Gastroesophageal sphincter (tissue), 4 donors: ENCODE measurements around the gene CRABP2. TPM values are rescaled to one million over a fixed set of nuclear protein-coding genes. Genes with fewer than 3 reads are reported as not detected.

ENCODE experiments used
- ATAC-seq: fragments of 150-250 bp; one replicate; pipeline ENCODE4 v1.9.1; 2016; ENCODE audit warnings: mild to moderate bottlenecking, moderate library complexity
- H3K27ac ChIP-seq, 4 donors: fragments of 200-600 bp; sonication (generic) in 3 of 4; 1 replicate in 3 of 4; 2 replicates in 1 of 4; pipeline ENCODE4 v1.5.1; 2016 to 2019
- H3K27me3 ChIP-seq: fragments of 200-600 bp; sonication (generic); one replicate; pipeline ENCODE4 v1.5.1; 2019
- H3K36me3 ChIP-seq, 2 donors: fragments of 200-600 bp; sonication (generic); one replicate each; pipeline ENCODE4 v1.5.1; 2019; ENCODE audit warnings: control low read depth in 1 of 2
- H3K4me1 ChIP-seq, 3 donors: fragments of 200-600 bp; sonication (generic); 1 replicate in 2 of 3; 2 replicates in 1 of 3; pipeline ENCODE4 v1.5.1; 2016 to 2019; ENCODE audit warnings: control low read depth in 2 of 3
- H3K4me3 ChIP-seq, 2 donors: fragments of 200-600 bp; sonication (generic); one replicate each; pipeline ENCODE4 v1.5.1; 2019; ENCODE audit warnings: mild to moderate bottlenecking in 1 of 2, moderate library complexity in 1 of 2
- H3K9me3 ChIP-seq, 3 donors: fragments of 200-600 bp; sonication (generic); one replicate each; pipeline ENCODE4 v1.5.1; 2017 to 2019; ENCODE audit warnings: control low read depth in 2 of 3
- CTCF ChIP-seq, 4 experiments: fragments of 200-600 bp in 2 of 4; fragments of 450-650 bp in 2 of 4; sonication (generic) in 1 of 4; IDR thresholded peaks; one replicate each; pipeline ENCODE4 v1.5.1; 2017 to 2019; ENCODE audit warnings: antibody characterized with exemption in 4 of 4, mild to moderate bottlenecking in 2 of 4, moderate library complexity in 2 of 4
- EP300 ChIP-seq: sonication (generic); formaldehyde crosslinking; IDR thresholded peaks from one replicate; pipeline ENCODE4 v1.6.1; 2017; ENCODE audit warnings: antibody characterized with exemption, mild to moderate bottlenecking
- POLR2A ChIP-seq, 2 donors: fragments of 450-650 bp; IDR thresholded peaks; one replicate each; pipeline ENCODE4 v1.6.1; 2017; ENCODE audit warnings: antibody characterized with exemption in 2 of 2, mild to moderate bottlenecking in 2 of 2, moderate library complexity in 1 of 2
- POLR2AphosphoS5 ChIP-seq: sonication (generic); formaldehyde crosslinking; IDR thresholded peaks from one replicate; pipeline ENCODE4 v1.6.1; 2017; ENCODE audit warnings: antibody characterized with exemption
- WGBS, 2 donors: methylation state at CpG; one replicate each; pipeline ENCODE4 v1.1.5; 2018; ENCODE audit warnings: low coverage in 1 of 2; 5-methylcytosine and 5-hydroxymethylcytosine counted together
- total RNA-seq, 4 donors: library from RNA; depleted of rRNA; stranded (reverse); fragments of >200 nt; gene quantifications; one replicate each; pipeline ENCODE4 v1.1.0, GENCODE V29; 2016

CRABP2 gene
- total RNA-seq, 4 donors from 2014 or later, result 0.54 to 36.7 (median 6.0) TPM

GRCh38 chr1:156684227-156684782 lies 21.1 kb downstream of the CRABP2 start:
- no peaks in the 10 kb centered on the region for H3K9me3 ChIP-seq
- no peak for ATAC-seq
- H3K27me3 ChIP-seq, result peaks cover 90% of the 10 kb centered on the region
- TF ChIP-seq POLR2AphosphoS5 (no peak), POLR2A (IDR thresholded peaks at IDR 0.05) (no peak), EP300 (no peak), CTCF (IDR thresholded peaks at IDR 0.05) (no peak)
- WGBS, 2 donors, result 69% methylated on average over 2 of the region's 5 CpGs; no CpG with 5 or more reads in 1 of the 2 donors
- no peak overlapping the region for H3K4me3 ChIP-seq
- H3K36me3 ChIP-seq, result no peaks in the 10 kb centered on the region
- H3K4me1 ChIP-seq, result peaks cover 0 to 3% (median 2%) of the 10 kb centered on the region in 3 donors
- no peak overlapping the region for H3K27ac ChIP-seq

GRCh38 chr1:156682166-156682890 lies 23.1 kb downstream of the CRABP2 start:
- 73 to 80% methylated on average over 2 to 3 of the region's 5 CpGs for WGBS, 2 donors
- no peak for ATAC-seq
- H3K4me3 ChIP-seq, result no peak overlapping the region
- H3K27me3 ChIP-seq, result peaks cover 90% of the 10 kb centered on the region
- H3K27ac ChIP-seq, result no peak overlapping the region
- no peaks in the 10 kb centered on the region for H3K9me3 ChIP-seq
- peaks cover 0 to 10% (median 0%) of the 10 kb centered on the region in 3 donors for H3K4me1 ChIP-seq
- TF ChIP-seq POLR2AphosphoS5 (no peak), POLR2A (IDR thresholded peaks at IDR 0.05) (no peak), CTCF (IDR thresholded peaks at IDR 0.05) (no peak), EP300 (no peak)
- no peaks in the 10 kb centered on the region for H3K36me3 ChIP-seq

GRCh38 chr1:156681196-156681960 lies 24.0 kb downstream of the CRABP2 start:
- Histone ChIP-seq H3K9me3 (no peaks in the 10 kb centered on the region), H3K27ac (no peak overlapping the region), H3K36me3 (no peaks in the 10 kb centered on the region), H3K4me1 (peaks cover 0 to 20% (median 5%) of the 10 kb centered on the region in 3 donors), H3K4me3 (no peak overlapping the region), H3K27me3 (peaks cover 93% of the 10 kb centered on the region)
- WGBS, 2 donors, result 47% methylated on average over 3 of the region's 8 CpGs; no CpG with 5 or more reads in 1 of the 2 donors
- ATAC-seq, result no peak
- no peak for TF ChIP-seq POLR2A (IDR thresholded peaks at IDR 0.05)
- no peak for TF ChIP-seq POLR2AphosphoS5
- TF ChIP-seq EP300, result no peak
- TF ChIP-seq CTCF (IDR thresholded peaks at IDR 0.05), result no peak

GRCh38 chr1:156680056-156680455 lies 25.3 kb downstream of the CRABP2 start:
- no peaks in the 10 kb centered on the region for H3K36me3 ChIP-seq
- TF ChIP-seq EP300 (no peak), POLR2A (IDR thresholded peaks at IDR 0.05) (no peak), POLR2AphosphoS5 (no peak), CTCF (IDR thresholded peaks at IDR 0.05) (no peak)
- no peak overlapping the region for H3K27ac ChIP-seq
- ATAC-seq, result no peak
- WGBS, 2 donors, result 29 to 49% methylated on average over 2 of the region's 2 CpGs
- H3K4me1 ChIP-seq, result peaks cover 0 to 33% (median 5%) of the 10 kb centered on the region in 3 donors
- H3K9me3 ChIP-seq, result no peaks in the 10 kb centered on the region
- H3K4me3 ChIP-seq, result no peak overlapping the region
- peaks cover 91% of the 10 kb centered on the region for H3K27me3 ChIP-seq
